Fibroblast of pulmonary artery (primary cell): Measurements from ENCODE around the gene SOS2.

Experiments
- DNase-seq: peaks from one replicate; pipeline ENCODE4 v3.0.0-alpha.2; 2010; ENCODE audit warnings: low read depth
- H3K4me3 ChIP-seq: replicated peaks from 2 replicates; pipeline ENCODE4 v1.5.1; 2011; ENCODE audit warnings: low read depth, mild to moderate bottlenecking, control low read depth, low read length, moderate library complexity
- CTCF ChIP-seq: IDR thresholded peaks from 2 replicates; pipeline ENCODE4 v1.5.1; 2011; ENCODE audit warnings: mild to moderate bottlenecking, control low read depth, low read length, inconsistent platforms; ENCODE audit errors: missing control alignments

Gene SOS2

GRCh38 chr14:50099335-50099734 is 132.0 kb downstream of the SOS2 start:
- no peak overlapping the region for H3K4me3 ChIP-seq
- no peak for DNase-seq
- no peak for TF ChIP-seq CTCF

GRCh38 chr14:50095895-50096294 is 135.5 kb downstream of the SOS2 start:
- H3K4me3 ChIP-seq = no peak overlapping the region
- no peak for TF ChIP-seq CTCF
- DNase-seq = no peak

GRCh38 chr14:50094056-50094755 is 137.2 kb downstream of the SOS2 start:
- no peak for TF ChIP-seq CTCF
- no peak for DNase-seq
- H3K4me3 ChIP-seq = no peak overlapping the region

- H3K4me3 ChIP-seq = no peak overlapping the region
- no peak for TF ChIP-seq CTCF
- DNase-seq = no peak
Observed at GRCh38 chr14:50093496-50093895, 137.9 kb downstream of the SOS2 start.

- H3K4me3 ChIP-seq = no peak overlapping the region
- TF ChIP-seq CTCF = no peak
- no peak for DNase-seq
Observed at GRCh38 chr14:50092006-50092555, 139.3 kb downstream of the SOS2 start.

GRCh38 chr14:50091240-50091913 is 140.0 kb downstream of the SOS2 start:
- no peak overlapping the region for H3K4me3 ChIP-seq
- TF ChIP-seq CTCF = no peak
- DNase-seq = no peak
